ENCODE measurements around the gene TMEM132A.
A peak's percentile ranks its signal among the peaks of the same experiment; 100 is the strongest.

Gene TMEM132A

GRCh38 chr11:60919956-60920355 lies 4.3 kb upstream of the TMEM132A start:
- peak in 1 of 2 donors; percentile 53 for DNase-seq (ENCODE audit: low read depth in 2 of 2)
- TF ChIP-seq CTCF (IDR thresholded peaks at IDR 0.05; ENCODE audit: low read depth, low read length): no peak
- H3K4me3 ChIP-seq (replicated peaks in 1 of 2; ENCODE audit: low read depth in 2 of 2, low read length in 2 of 2): no peak overlapping the region

- H3K4me3 ChIP-seq (replicated peaks in 1 of 2; ENCODE audit: low read depth in 2 of 2, low read length in 2 of 2): no peak overlapping the region
- TF ChIP-seq CTCF (IDR thresholded peaks at IDR 0.05; ENCODE audit: low read depth, low read length): no peak
- no peak for DNase-seq (ENCODE audit: low read depth in 2 of 2)
Observed at GRCh38 chr11:60921259-60921658, 3.0 kb upstream of the TMEM132A start.

GRCh38 chr11:60921777-60922335 lies 2.4 kb upstream of the TMEM132A start:
- no peak for DNase-seq (ENCODE audit: low read depth in 2 of 2)
- no peak overlapping the region for H3K4me3 ChIP-seq (replicated peaks in 1 of 2; ENCODE audit: low read depth in 2 of 2, low read length in 2 of 2)
- TF ChIP-seq CTCF (IDR thresholded peaks at IDR 0.05; ENCODE audit: low read depth, low read length): no peak

- no peak overlapping the region for H3K4me3 ChIP-seq (replicated peaks in 1 of 2; ENCODE audit: low read depth in 2 of 2, low read length in 2 of 2)
- no peak for DNase-seq (ENCODE audit: low read depth in 2 of 2)
- no peak for TF ChIP-seq CTCF (IDR thresholded peaks at IDR 0.05; ENCODE audit: low read depth, low read length)
Observed at GRCh38 chr11:60922906-60923305, 1.4 kb upstream of the TMEM132A start.

- no peak overlapping the region for H3K4me3 ChIP-seq (replicated peaks in 1 of 2; ENCODE audit: low read depth in 2 of 2, low read length in 2 of 2)
- no peak for TF ChIP-seq CTCF (IDR thresholded peaks at IDR 0.05; ENCODE audit: low read depth, low read length)
- no peak for DNase-seq (ENCODE audit: low read depth in 2 of 2)
Observed at GRCh38 chr11:60923326-60923725, 934 bp upstream of the TMEM132A start.

- H3K4me3 ChIP-seq (replicated peaks in 1 of 2; ENCODE audit: low read depth in 2 of 2, low read length in 2 of 2): peak overlapping the region in 1 of 2 donors; percentile 80
- TF ChIP-seq CTCF (IDR thresholded peaks at IDR 0.05; ENCODE audit: low read depth, low read length): no peak
- no peak for DNase-seq (ENCODE audit: low read depth in 2 of 2)
Observed at GRCh38 chr11:60923800-60924109, 505 bp upstream of the TMEM132A start.

Data from cardiac fibroblast (primary cell).